Mesenchymal stem cell (in vitro differentiated cells and primary cell): ENCODE measurements around the gene C20orf96.
A peak's percentile ranks its signal among the peaks of the same experiment; 100 is the strongest.

Experiments
- DNase-seq: peaks from one replicate; pipeline ENCODE4 v3.0.0-alpha.2; 2013
- H2AFZ ChIP-seq: one replicate; pipeline ENCODE4 v1.6.1; 2013; ENCODE audit warnings: low read depth, mild to moderate bottlenecking, control low read depth, inconsistent platforms, low read length, moderate library complexity
- H2AK5ac ChIP-seq: 2 replicates; pipeline ENCODE4 v1.6.1; 2013; ENCODE audit warnings: low read length, moderate library complexity, mild to moderate bottlenecking, inconsistent platforms; ENCODE audit not compliant: severe bottlenecking
- H2BK120ac ChIP-seq: one replicate; pipeline ENCODE4 v1.6.1; 2013; ENCODE audit warnings: low read depth, mild to moderate bottlenecking, inconsistent platforms, low read length, moderate library complexity
- H2BK12ac ChIP-seq, 2 experiments: one replicate each; pipeline ENCODE4 v1.6.1; 2013; ENCODE audit warnings: inconsistent platforms in 2 of 2, low read length in 2 of 2, mild to moderate bottlenecking in 2 of 2, moderate library complexity in 2 of 2, control low read depth in 1 of 2
- H2BK15ac ChIP-seq: one replicate; pipeline ENCODE4 v1.6.1; 2013; ENCODE audit warnings: mild to moderate bottlenecking, low read depth, inconsistent platforms; ENCODE audit not compliant: poor library complexity, severe bottlenecking
- H2BK5ac ChIP-seq: 2 replicates; pipeline ENCODE4 v1.6.1; 2013; ENCODE audit warnings: low read depth, mild to moderate bottlenecking, low read length, control low read depth, inconsistent platforms; ENCODE audit not compliant: poor library complexity, severe bottlenecking
- H3K14ac ChIP-seq, 2 experiments: one replicate each; pipeline ENCODE4 v1.6.1; 2013; ENCODE audit warnings: inconsistent platforms in 2 of 2, low read length in 2 of 2, control low read depth in 1 of 2, mild to moderate bottlenecking in 1 of 2, moderate library complexity in 1 of 2
- H3K18ac ChIP-seq, 2 experiments: one replicate each; pipeline ENCODE4 v1.6.1; 2013; ENCODE audit warnings: inconsistent platforms in 2 of 2, low read length in 2 of 2, control low read depth in 1 of 2, low read depth in 1 of 2, mild to moderate bottlenecking in 1 of 2
- H3K23ac ChIP-seq, 2 experiments: one replicate each; pipeline ENCODE4 v1.6.1; 2013; ENCODE audit warnings: inconsistent platforms in 2 of 2, low read length in 2 of 2, mild to moderate bottlenecking in 2 of 2, moderate library complexity in 2 of 2, control low read depth in 1 of 2
- H3K27ac ChIP-seq: 2 replicates; pipeline ENCODE4 v1.5.1; 2013; ENCODE audit warnings: mild to moderate bottlenecking, moderate library complexity, low read length, control low read depth, inconsistent platforms; ENCODE audit not compliant: poor library complexity, severe bottlenecking
- H3K27me3 ChIP-seq, 2 experiments: 2 replicates each; pipeline versions ENCODE4 v1.6.1 to v1.7.0; 2013; ENCODE audit warnings: low read length in 2 of 2, mild to moderate bottlenecking in 2 of 2, moderate library complexity in 2 of 2, control low read depth in 1 of 2, inconsistent platforms in 1 of 2; ENCODE audit not compliant: control insufficient read depth in 1 of 2, insufficient read depth in 1 of 2
- H3K36me3 ChIP-seq, 2 experiments: 2 replicates each; pipeline versions ENCODE4 v1.6.1 to v1.7.0; 2013; ENCODE audit warnings: low read length in 2 of 2, control low read depth in 1 of 2, inconsistent platforms in 1 of 2, low read depth in 1 of 2, mild to moderate bottlenecking in 1 of 2; ENCODE audit not compliant: insufficient read depth in 2 of 2, control insufficient read depth in 1 of 2
- H3K4ac ChIP-seq, 2 experiments: one replicate each; pipeline ENCODE4 v1.6.1; 2013; ENCODE audit warnings: inconsistent platforms in 2 of 2, low read length in 2 of 2, mild to moderate bottlenecking in 2 of 2, moderate library complexity in 2 of 2, control low read depth in 1 of 2, low read depth in 1 of 2
- H3K4me1 ChIP-seq: 2 replicates; pipeline ENCODE4 v1.6.1; 2013; ENCODE audit warnings: low read depth, low read length, control low read depth; ENCODE audit not compliant: control insufficient read depth, insufficient read depth
- H3K4me2 ChIP-seq: 2 replicates; pipeline ENCODE4 v1.6.1; 2013; ENCODE audit warnings: low read length, mild to moderate bottlenecking, inconsistent platforms; ENCODE audit not compliant: poor library complexity, severe bottlenecking
- H3K4me3 ChIP-seq, 2 experiments: 2 replicates each; pipeline versions ENCODE4 v1.5.1 to v1.7.0; 2013; ENCODE audit warnings: low read length in 2 of 2, mild to moderate bottlenecking in 2 of 2, control low read depth in 1 of 2, low read depth in 1 of 2; ENCODE audit not compliant: insufficient read depth in 1 of 2
- H3K79me1 ChIP-seq: replicated peaks from 2 replicates; pipeline ENCODE4 v1.6.1; 2013; ENCODE audit warnings: mild to moderate bottlenecking, control low read depth, low read length, inconsistent platforms; ENCODE audit not compliant: poor library complexity, severe bottlenecking
- H3K9ac ChIP-seq: 2 replicates; pipeline ENCODE4 v1.7.0; 2013; ENCODE audit warnings: mild to moderate bottlenecking, low read length, moderate library complexity
- H3K9me3 ChIP-seq: 2 replicates; pipeline ENCODE4 v1.7.0; 2013; ENCODE audit warnings: mild to moderate bottlenecking, low read length; ENCODE audit not compliant: control insufficient read depth
- H4K8ac ChIP-seq: one replicate; pipeline ENCODE4 v1.6.1; 2013; ENCODE audit warnings: inconsistent platforms, mild to moderate bottlenecking, low read length, moderate library complexity
- H4K91ac ChIP-seq: one replicate; pipeline ENCODE4 v1.6.1; 2013; ENCODE audit warnings: mild to moderate bottlenecking, low read length, inconsistent platforms
- WGBS: methylation state at CpG from one replicate; pipeline ENCODE4 v1.1.7; 2013; ENCODE audit warnings: mixed read lengths; 5-methylcytosine and 5-hydroxymethylcytosine counted together

C20orf96 gene

GRCh38 chr20:300345-300990, 9.9 kb upstream of the C20orf96 start:
- no peak overlapping the region for H3K14ac ChIP-seq
- H3K4me3 ChIP-seq: peak overlapping the region in 1 of 2 experiments; percentile 99
- H2BK120ac ChIP-seq: no peak overlapping the region
- no peaks in the 10 kb centered on the region for H3K9me3 ChIP-seq
- no peak overlapping the region for H2AFZ ChIP-seq
- H3K27me3 ChIP-seq: no peaks in the 10 kb centered on the region
- H3K4me1 ChIP-seq: peaks cover 15% of the 10 kb centered on the region
- peak overlapping the region; percentile 57 for H4K91ac ChIP-seq
- peaks cover 0 to 11% of the 10 kb centered on the region in 2 experiments for H3K36me3 ChIP-seq
- H4K8ac ChIP-seq: no peak overlapping the region
- H3K9ac ChIP-seq: peak overlapping the region; percentile 98
- 16% methylated on average over 10 of the region's 10 CpGs for WGBS
- H2BK15ac ChIP-seq: no peak overlapping the region
- H3K4me2 ChIP-seq: peak overlapping the region; percentile 25
- peak overlapping the region in 1 of 2 experiments; percentile 77 for H2BK12ac ChIP-seq
- H2AK5ac ChIP-seq: no peak overlapping the region
- peak overlapping the region; percentile 66 to 74 for H3K4ac ChIP-seq
- DNase-seq: peak; percentile 36
- H3K27ac ChIP-seq: peak overlapping the region; percentile 63
- H3K23ac ChIP-seq: no peak overlapping the region
- no peak overlapping the region for H2BK5ac ChIP-seq
- peak overlapping the region in 1 of 2 experiments; percentile 40 for H3K18ac ChIP-seq
- H3K79me1 ChIP-seq: peaks cover 4% of the 10 kb centered on the region

GRCh38 chr20:298776-299391, 8.3 kb upstream of the C20orf96 start:
- Histone ChIP-seq H2AFZ (no peak overlapping the region), H2BK12ac (no peak overlapping the region), H3K27ac (peak overlapping the region; percentile 80), H2BK5ac (no peak overlapping the region), H4K8ac (no peak overlapping the region), H3K14ac (peak overlapping the region in 1 of 2 experiments; percentile 97), H3K4ac (peak overlapping the region; percentile 97 to 100), H3K4me3 (peak overlapping the region; percentile 86 to 99), H4K91ac (peak overlapping the region; percentile 71), H3K36me3 (peaks cover 0 to 11% of the 10 kb centered on the region in 2 experiments), H2BK120ac (peak overlapping the region; percentile 21), H3K18ac (peak overlapping the region; percentile 96 to 97), H2BK15ac (no peak overlapping the region), H3K9ac (peak overlapping the region; percentile 98), H3K79me1 (peaks cover 8% of the 10 kb centered on the region), H3K4me2 (peak overlapping the region; percentile 76), H3K4me1 (peaks cover 15% of the 10 kb centered on the region), H3K9me3 (no peaks in the 10 kb centered on the region), H3K23ac (peak overlapping the region in 1 of 2 experiments; percentile 79), H2AK5ac (peak overlapping the region; percentile 5), H3K27me3 (no peaks in the 10 kb centered on the region)
- peak; percentile 20 for DNase-seq
- WGBS: 4% methylated on average over 11 of the region's 15 CpGs

GRCh38 chr20:297925-298775, 7.6 kb upstream of the C20orf96 start:
- Histone ChIP-seq H4K8ac (peak overlapping the region; percentile 83), H3K23ac (peak overlapping the region; percentile 86 to 90), H2BK120ac (peak overlapping the region; percentile 96), H3K9ac (peak overlapping the region; percentile 98), H3K36me3 (peaks cover 0 to 11% of the 10 kb centered on the region in 2 experiments), H4K91ac (peak overlapping the region; percentile 71), H2AK5ac (peak overlapping the region; percentile 5), H3K18ac (peak overlapping the region; percentile 96 to 97), H3K14ac (peak overlapping the region; percentile 97 to 98), H2BK12ac (peak overlapping the region; percentile 14 to 29), H2BK5ac (peak overlapping the region; percentile 99), H3K79me1 (peaks cover 5% of the 10 kb centered on the region), H3K27ac (peak overlapping the region; percentile 80), H3K4ac (peak overlapping the region; percentile 97 to 100), H3K27me3 (no peaks in the 10 kb centered on the region), H3K4me3 (peak overlapping the region; percentile 86 to 99), H3K9me3 (no peaks in the 10 kb centered on the region), H3K4me1 (peaks cover 15% of the 10 kb centered on the region), H3K4me2 (peak overlapping the region; percentile 76), H2AFZ (no peak overlapping the region), H2BK15ac (peak overlapping the region; percentile 95)
- under 1% methylated on average over 72 of the region's 75 CpGs for WGBS
- DNase-seq: peak; percentile 66
